ENCODE results near the gene SCN1A.

DNA sequence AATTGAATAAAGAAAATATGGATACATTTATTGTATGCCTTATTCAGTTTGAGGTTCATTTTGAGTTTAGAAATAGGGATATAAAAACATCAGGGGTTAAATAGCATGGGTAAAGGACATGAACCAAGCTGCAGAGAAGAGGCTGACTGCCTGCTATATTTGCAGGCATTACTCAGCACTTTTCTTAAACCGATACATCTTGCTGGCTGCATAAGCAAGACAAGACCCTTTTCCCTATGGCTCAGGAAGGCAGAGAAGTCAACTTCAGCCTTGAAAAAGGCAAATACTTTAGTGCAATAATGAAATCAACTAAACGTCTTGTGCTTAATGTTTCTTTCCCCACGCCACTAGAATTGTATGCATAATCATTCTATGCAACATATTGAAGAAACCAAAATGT, 36.4 kb downstream of the SCN1A start:
- TF ChIP-seq, protein P1, sequence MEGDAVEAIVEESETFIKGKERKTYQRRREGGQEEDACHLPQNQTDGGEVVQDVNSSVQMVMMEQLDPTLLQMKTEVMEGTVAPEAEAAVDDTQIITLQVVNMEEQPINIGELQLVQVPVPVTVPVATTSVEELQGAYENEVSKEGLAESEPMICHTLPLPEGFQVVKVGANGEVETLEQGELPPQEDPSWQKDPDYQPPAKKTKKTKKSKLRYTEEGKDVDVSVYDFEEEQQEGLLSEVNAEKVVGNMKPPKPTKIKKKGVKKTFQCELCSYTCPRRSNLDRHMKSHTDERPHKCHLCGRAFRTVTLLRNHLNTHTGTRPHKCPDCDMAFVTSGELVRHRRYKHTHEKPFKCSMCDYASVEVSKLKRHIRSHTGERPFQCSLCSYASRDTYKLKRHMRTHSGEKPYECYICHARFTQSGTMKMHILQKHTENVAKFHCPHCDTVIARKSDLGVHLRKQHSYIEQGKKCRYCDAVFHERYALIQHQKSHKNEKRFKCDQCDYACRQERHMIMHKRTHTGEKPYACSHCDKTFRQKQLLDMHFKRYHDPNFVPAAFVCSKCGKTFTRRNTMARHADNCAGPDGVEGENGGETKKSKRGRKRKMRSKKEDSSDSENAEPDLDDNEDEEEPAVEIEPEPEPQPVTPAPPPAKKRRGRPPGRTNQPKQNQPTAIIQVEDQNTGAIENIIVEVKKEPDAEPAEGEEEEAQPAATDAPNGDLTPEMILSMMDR (IDR thresholded peaks at IDR 0.05) = no peak
- no peak for TF ChIP-seq POLR2A (IDR thresholded peaks at IDR 0.05)
